Uterus (tissue), 4 donors: ENCODE results near the gene BCL2L1. TPM values are rescaled to one million over a fixed set of nuclear protein-coding genes. Genes with fewer than 3 reads are reported as not detected.

Experiments used
- DNase-seq, 2 donors: peaks; one replicate each; pipeline ENCODE4 v3.0.0-alpha.2; 2019 to 2020
- H3K27ac ChIP-seq, 2 donors: fragments of 200-600 bp; sonication (generic); 1 replicate in 1 of 2; 2 replicates in 1 of 2; pipeline ENCODE4 v1.5.1; 2016 to 2018
- H3K27me3 ChIP-seq, 2 donors: fragments of 200-600 bp; sonication (generic); one replicate each; pipeline ENCODE4 v1.5.1; 2018 to 2019; ENCODE audit warnings: control low read depth in 1 of 2
- H3K36me3 ChIP-seq, 2 donors: fragments of 200-600 bp; sonication (generic); one replicate each; pipeline ENCODE4 v1.5.1; 2019; ENCODE audit warnings: control low read depth in 1 of 2
- H3K4me1 ChIP-seq, 2 donors: fragments of 200-600 bp; sonication (generic); one replicate each; pipeline ENCODE4 v1.5.1; 2018 to 2019; ENCODE audit warnings: control low read depth in 1 of 2
- H3K4me3 ChIP-seq, 2 donors: fragments of 200-600 bp; sonication (generic); 1 replicate in 1 of 2; 2 replicates in 1 of 2; pipeline ENCODE4 v1.5.1; 2018 to 2019; ENCODE audit warnings: mild to moderate bottlenecking in 1 of 2
- H3K9me3 ChIP-seq, 2 donors: fragments of 200-600 bp; sonication (generic); one replicate each; pipeline ENCODE4 v1.5.1; 2019; ENCODE audit warnings: control low read depth in 1 of 2
- CTCF ChIP-seq, 4 experiments: fragments of 200-600 bp in 2 of 4; fragments of 450-650 bp in 2 of 4; sonication (generic) in 2 of 4; IDR thresholded peaks; one replicate each; pipeline ENCODE4 v1.5.1; 2016 to 2019; ENCODE audit warnings: antibody characterized with exemption in 4 of 4, mild to moderate bottlenecking in 2 of 4, moderate library complexity in 1 of 4
- POLR2A ChIP-seq, 2 donors: fragments of 450-650 bp; IDR thresholded peaks; one replicate each; pipeline ENCODE4 v1.6.1; 2016; ENCODE audit warnings: antibody characterized with exemption in 2 of 2, mild to moderate bottlenecking in 1 of 2, moderate library complexity in 1 of 2
- intact Hi-C: fragments of 100-400 bp; cut with DNase I; formaldehyde crosslinking; loops from one replicate; pipeline ENCODE4 v1.15.1; 2023; ENCODE audit warnings: low total_unique reads
- total RNA-seq, 4 donors: library from RNA; depleted of rRNA in 3 of 4; stranded (reverse); fragments of >200 nt in 3 of 4; gene quantifications; one replicate each; pipeline versions ENCODE4 v1.1.0 to v1.2.4, GENCODE V29; 2014 to 2023
- donor health status: DM: yes; HTN: yes; CAD: no.

The BCL2L1 gene
- total RNA-seq, 4 donors from 2014 or later = 35.0 to 113 (median 57.4) TPM

GRCh38 chr20:31705598-31706597, 16.8 kb downstream of the BCL2L1 start:
- Histone ChIP-seq H3K4me3 (no peak overlapping the region), H3K27ac (peak overlapping the region in 1 of 2 donors; percentile 12), H3K36me3 (no peaks in the 10 kb centered on the region), H3K4me1 (no peaks in the 10 kb centered on the region), H3K27me3 (no peaks in the 10 kb centered on the region), H3K9me3 (no peaks in the 10 kb centered on the region)
- intact Hi-C loops = no loop called here
- TF ChIP-seq POLR2A (IDR thresholded peaks at IDR 0.05) = no peak
- TF ChIP-seq CTCF (IDR thresholded peaks at IDR 0.05) = no peak
- no peak for DNase-seq

GRCh38 chr20:31705191-31705590, 17.5 kb downstream of the BCL2L1 start:
- no peak for DNase-seq
- peak overlapping the region in 1 of 2 donors; percentile 12 for H3K27ac ChIP-seq
- H3K4me1 ChIP-seq = no peaks in the 10 kb centered on the region
- H3K4me3 ChIP-seq = no peak overlapping the region
- H3K36me3 ChIP-seq = no peaks in the 10 kb centered on the region
- no peak for TF ChIP-seq POLR2A (IDR thresholded peaks at IDR 0.05)
- TF ChIP-seq CTCF (IDR thresholded peaks at IDR 0.05) = no peak
- H3K9me3 ChIP-seq = no peaks in the 10 kb centered on the region
- no peaks in the 10 kb centered on the region for H3K27me3 ChIP-seq
- intact Hi-C loops = no loop called here

- Histone ChIP-seq H3K27me3 (no peaks in the 10 kb centered on the region), H3K4me3 (no peak overlapping the region), H3K9me3 (no peaks in the 10 kb centered on the region), H3K27ac (peak overlapping the region in 1 of 2 donors; percentile 30), H3K4me1 (peaks cover 0 to 3% of the 10 kb centered on the region in 2 donors), H3K36me3 (no peaks in the 10 kb centered on the region)
- intact Hi-C loops = no loop called here
- TF ChIP-seq POLR2A (IDR thresholded peaks at IDR 0.05) = no peak
- no peak for TF ChIP-seq CTCF (IDR thresholded peaks at IDR 0.05)
- peak in 1 of 2 donors; percentile 34 for DNase-seq
Observed at GRCh38 chr20:31704225-31705119, 18.2 kb downstream of the BCL2L1 start.

- no peak for DNase-seq
- intact Hi-C loops = no loop called here
- peaks cover 0 to 4% of the 10 kb centered on the region in 2 donors for H3K4me1 ChIP-seq
Observed at GRCh38 chr20:31701591-31701990, 21.1 kb downstream of the BCL2L1 start.

More at GRCh38 chr20:31701591-31701990, 21.1 kb downstream of the BCL2L1 start:
- Histone ChIP-seq H3K27ac (peak overlapping the region in 1 of 2 donors; percentile 75), H3K4me3 (no peak overlapping the region), H3K27me3 (no peaks in the 10 kb centered on the region), H3K9me3 (no peaks in the 10 kb centered on the region), H3K36me3 (no peaks in the 10 kb centered on the region)
- TF ChIP-seq CTCF (IDR thresholded peaks at IDR 0.05) (no peak), POLR2A (IDR thresholded peaks at IDR 0.05) (no peak)
